A673 (cell line): ENCODE measurements around the gene GAGE12J. TPM values are rescaled to one million over a fixed set of nuclear protein-coding genes. Genes with fewer than 3 reads are reported as not detected.
"Not testable (repeated sequence)": the region's sequence is repeated elsewhere in the genome, so short reads cannot be mapped to it uniquely, and the experiment has no call there.

ENCODE experiments used
- BruUV-seq: library from RNA; stranded (reverse); fragments of 400-500 nt; replicated peaks from 2 replicates; lab custom pipeline; 2021; lab: Mats Ljungman, UMichigan
- CTCF ChIA-PET: fragments of 300-600 bp; sonication (Branson Sonifier 250); formaldehyde crosslinking; loops from one replicate; lab custom pipeline; 2022; ENCODE audit warnings: antibody characterized with exemption; lab: Charles Lee
- POLR2A ChIA-PET: fragments of 300-600 bp; sonication (Branson Sonifier 250); formaldehyde crosslinking; loops from one replicate; lab custom pipeline; 2022; ENCODE audit warnings: antibody characterized with exemption; ENCODE audit not compliant: low non-redundant PET; lab: Charles Lee
- DNase-seq: peaks from one replicate; pipeline ENCODE4 v3.0.0-alpha.2; 2015; ENCODE audit warnings: low spot score
- H3K27ac ChIP-seq: fragments of 200-600 bp; sonication (generic); 2 replicates; pipeline ENCODE4 v1.5.1; 2016; ENCODE audit warnings: mixed run types, low read depth, mild to moderate bottlenecking, mixed read lengths, antibody characterized with exemption, low read length; ENCODE audit not compliant: poor library complexity, severe bottlenecking
- H3K27me3 ChIP-seq: fragments of 200-600 bp; sonication (generic); replicated peaks from 2 replicates; pipeline ENCODE4 v1.6.1; 2017; ENCODE audit warnings: mixed run types, low read depth, mild to moderate bottlenecking, mixed read lengths, antibody characterized with exemption, low read length; ENCODE audit not compliant: insufficient read depth, poor library complexity
- H3K36me3 ChIP-seq: fragments of 200-600 bp; sonication (generic); 2 replicates; pipeline ENCODE4 v1.6.1; 2016; ENCODE audit warnings: mixed run types, mild to moderate bottlenecking, mixed read lengths, antibody characterized with exemption, low read length; ENCODE audit not compliant: insufficient read depth, poor library complexity, severe bottlenecking
- H3K4me1 ChIP-seq: fragments of 200-600 bp; sonication (generic); 2 replicates; pipeline ENCODE4 v1.6.1; 2017; ENCODE audit warnings: mixed run types, mild to moderate bottlenecking, mixed read lengths, antibody characterized with exemption, low read length; ENCODE audit not compliant: insufficient read depth, poor library complexity, severe bottlenecking
- H3K4me3 ChIP-seq: fragments of 200-600 bp; sonication (generic); 2 replicates; pipeline ENCODE4 v1.5.1; 2016; ENCODE audit warnings: low read depth, mixed run types, mild to moderate bottlenecking, mixed read lengths, low read length; ENCODE audit not compliant: poor library complexity, severe bottlenecking
- H3K9me3 ChIP-seq: fragments of 200-600 bp; sonication (generic); 2 replicates; pipeline ENCODE4 v1.6.1; 2016; ENCODE audit warnings: mixed run types, low read depth, mild to moderate bottlenecking, mixed read lengths, antibody characterized with exemption, low read length; ENCODE audit not compliant: poor library complexity, severe bottlenecking
- EZH2 ChIP-seq: fragments of 200-600 bp; sonication (generic); IDR thresholded peaks from 2 replicates; pipeline ENCODE4 v1.6.1; 2017; ENCODE audit warnings: borderline replicate concordance, low read depth, mild to moderate bottlenecking, mixed read lengths, antibody characterized with exemption, low read length; ENCODE audit not compliant: poor library complexity, severe bottlenecking
- intact Hi-C: fragments of 100-400 bp; cut with micrococcal nuclease; formaldehyde crosslinking; loops from one replicate; pipeline ENCODE4 v1.10.0; 2022; ENCODE audit not compliant: unreplicated experiment
- total RNA-seq: library from RNA; stranded (reverse); gene quantifications from 2 replicates; pipeline ENCODE4 v1.2.3, GENCODE V29; 2021
- TF ChIP-seq, protein P1 (sequence below): fragments of 300-800, 200-600 bp; sonication (generic); conservative IDR thresholded peaks from 2 replicates; pipeline ENCODE4 v1.5.1; 2017; ENCODE audit warnings: low read depth, mild to moderate bottlenecking, antibody characterized with exemption, low read length, moderate library complexity, mixed read lengths

The GAGE12J gene
- total RNA-seq, 1 experiment from 2014 or later: not detected

DNA sequence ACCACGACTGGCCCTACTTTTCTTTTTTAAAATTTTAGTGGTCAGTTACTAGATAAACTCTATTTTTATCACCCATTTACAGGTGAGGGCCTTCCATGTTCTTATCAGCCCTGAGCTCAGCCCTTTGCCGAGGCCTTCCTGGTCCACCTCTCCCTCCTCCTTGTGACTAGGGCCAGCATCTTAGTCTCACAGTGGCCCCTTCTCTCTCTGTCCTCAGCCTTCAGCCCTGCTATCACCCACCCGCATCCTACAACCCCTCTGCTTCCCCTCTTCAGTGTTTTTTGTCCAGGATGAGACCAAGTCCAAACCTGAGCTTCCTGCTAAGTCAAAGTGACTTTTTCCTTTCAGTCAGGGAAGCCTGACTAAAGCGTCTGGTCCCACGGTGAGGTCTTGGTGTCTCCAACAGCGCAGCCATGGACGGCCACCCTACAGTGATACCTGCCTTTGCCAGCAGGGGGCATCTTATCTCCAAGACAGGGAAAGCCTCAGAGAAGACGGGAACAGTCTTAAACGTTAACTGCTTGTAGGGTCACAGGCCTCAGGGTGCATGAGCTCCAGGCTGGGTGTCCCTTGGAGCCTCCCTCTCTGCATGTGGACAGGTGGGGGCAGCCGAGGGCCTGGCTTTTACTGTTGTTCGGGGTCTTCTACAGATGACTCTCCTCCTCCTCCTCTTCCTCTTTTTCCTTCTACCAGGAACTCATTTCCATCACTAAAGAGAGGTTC, 30.1 kb upstream of the GAGE12J start:
- Histone ChIP-seq H3K27ac (no peak overlapping the region), H3K4me3 (no peak overlapping the region), H3K9me3 (no peaks in the 10 kb centered on the region), H3K36me3 (no peaks in the 10 kb centered on the region), H3K27me3 (no peaks in the 10 kb centered on the region), H3K4me1 (no peaks in the 10 kb centered on the region)
- intact Hi-C loops: loop anchor here (1.0 kb wide), 1 partner anchor 463 kb away; no protein-coding TSS in a partner anchor
- BruUV-seq: no TSS peak
- ChIA-PET CTCF (interaction anchor here (0.5 kb wide), 1 partner anchor 10 kb away, joined by 3 read pairs; no protein-coding TSS in a partner anchor), POLR2A (no interaction called here)
- DNase-seq: peak; percentile 69
- TF ChIP-seq, protein P1, sequence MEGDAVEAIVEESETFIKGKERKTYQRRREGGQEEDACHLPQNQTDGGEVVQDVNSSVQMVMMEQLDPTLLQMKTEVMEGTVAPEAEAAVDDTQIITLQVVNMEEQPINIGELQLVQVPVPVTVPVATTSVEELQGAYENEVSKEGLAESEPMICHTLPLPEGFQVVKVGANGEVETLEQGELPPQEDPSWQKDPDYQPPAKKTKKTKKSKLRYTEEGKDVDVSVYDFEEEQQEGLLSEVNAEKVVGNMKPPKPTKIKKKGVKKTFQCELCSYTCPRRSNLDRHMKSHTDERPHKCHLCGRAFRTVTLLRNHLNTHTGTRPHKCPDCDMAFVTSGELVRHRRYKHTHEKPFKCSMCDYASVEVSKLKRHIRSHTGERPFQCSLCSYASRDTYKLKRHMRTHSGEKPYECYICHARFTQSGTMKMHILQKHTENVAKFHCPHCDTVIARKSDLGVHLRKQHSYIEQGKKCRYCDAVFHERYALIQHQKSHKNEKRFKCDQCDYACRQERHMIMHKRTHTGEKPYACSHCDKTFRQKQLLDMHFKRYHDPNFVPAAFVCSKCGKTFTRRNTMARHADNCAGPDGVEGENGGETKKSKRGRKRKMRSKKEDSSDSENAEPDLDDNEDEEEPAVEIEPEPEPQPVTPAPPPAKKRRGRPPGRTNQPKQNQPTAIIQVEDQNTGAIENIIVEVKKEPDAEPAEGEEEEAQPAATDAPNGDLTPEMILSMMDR: peak; percentile 84
- TF ChIP-seq EZH2: no peak

DNA sequence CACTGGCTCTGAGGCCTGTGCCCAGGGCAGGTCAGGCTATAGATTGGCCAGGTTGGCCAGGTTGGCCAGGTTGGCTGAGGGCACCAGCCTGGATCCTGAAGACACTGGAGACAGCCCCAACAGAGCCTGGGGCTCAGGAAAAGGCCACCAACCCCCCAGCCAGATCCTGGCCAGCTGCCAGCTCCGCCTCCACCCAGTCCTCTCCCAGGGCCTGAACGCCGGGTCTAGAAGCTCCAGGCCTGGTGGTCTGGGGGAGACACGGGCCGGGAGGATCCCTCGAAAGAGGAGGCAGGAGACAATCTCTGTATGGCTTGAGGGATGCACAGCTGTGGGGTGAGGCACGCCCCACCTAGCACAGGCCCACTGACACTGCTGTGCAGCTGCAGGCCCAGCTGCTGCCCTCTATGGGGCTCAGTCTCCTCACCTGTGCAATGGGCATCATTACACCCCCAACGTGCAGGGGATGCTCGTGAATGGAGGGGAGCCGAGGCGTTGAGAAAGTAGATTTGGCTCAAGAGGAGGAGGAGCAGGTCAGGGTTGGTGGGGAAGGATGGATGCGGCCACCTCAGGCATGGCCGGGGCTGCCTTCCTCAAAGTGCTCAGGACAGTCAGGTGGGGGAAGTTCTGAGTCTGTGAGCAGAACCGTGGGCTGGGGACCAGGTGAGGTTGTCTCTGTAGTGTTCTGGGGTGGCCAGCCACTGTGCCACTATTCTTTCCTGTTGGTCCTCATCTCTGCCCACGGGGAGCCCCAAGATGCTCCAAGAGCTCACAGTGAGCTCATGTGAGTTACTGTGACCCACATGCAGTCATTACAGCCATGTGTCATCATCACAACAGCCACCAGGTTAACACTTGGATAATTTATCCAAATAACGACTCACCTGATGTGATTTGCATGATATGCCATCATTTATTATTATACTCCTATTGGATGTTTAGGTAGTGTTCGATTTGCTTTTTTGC, 29.2 kb upstream of the GAGE12J start:
- Histone ChIP-seq H3K9me3 (no peaks in the 10 kb centered on the region), H3K4me1 (no peaks in the 10 kb centered on the region), H3K27me3 (no peaks in the 10 kb centered on the region), H3K36me3 (no peaks in the 10 kb centered on the region), H3K27ac (no peak overlapping the region), H3K4me3 (no peak overlapping the region)
- no peak for DNase-seq
- intact Hi-C loops: loop anchor here (1.0 kb wide), 1 partner anchor 462 kb away; no protein-coding TSS in a partner anchor
- BruUV-seq: no TSS peak
- no peak for TF ChIP-seq EZH2
- TF ChIP-seq, protein P1: no peak
- ChIA-PET POLR2A (no interaction called here), CTCF (interaction anchor here (0.5 kb wide), 1 partner anchor 9 kb away, joined by 3 read pairs; no protein-coding TSS in a partner anchor)

DNA sequence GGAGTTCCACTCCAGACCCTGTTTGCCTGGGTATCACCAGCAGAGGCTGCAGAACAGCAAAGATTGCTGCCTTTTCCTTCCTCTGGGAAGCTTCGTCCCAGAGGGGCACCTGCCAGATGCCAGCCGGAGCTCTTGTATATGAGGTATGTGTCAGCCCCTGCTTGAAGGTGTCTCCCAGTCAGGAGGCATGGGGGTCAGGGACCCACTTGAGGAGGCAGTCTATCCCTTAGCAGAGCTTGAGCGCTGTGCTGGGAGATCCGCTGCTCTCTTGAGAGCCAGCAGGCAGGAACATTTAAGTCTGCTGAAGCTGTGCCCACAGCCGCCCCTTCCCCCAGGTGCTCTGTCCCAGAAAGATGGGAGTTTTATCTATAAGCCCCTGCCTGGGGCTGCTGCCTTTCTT, 22.5 kb upstream of the GAGE12J start:
- H3K4me3 ChIP-seq, H3K4me1 ChIP-seq, H3K36me3 ChIP-seq, H3K9me3 ChIP-seq, H3K27ac ChIP-seq, H3K27me3 ChIP-seq, intact Hi-C loops, DNase-seq, BruUV-seq, CTCF ChIA-PET, POLR2A ChIA-PET: not testable (repeated sequence)
